ENCODE data around the gene CCDC12.

- TF ChIP-seq, protein P1, sequence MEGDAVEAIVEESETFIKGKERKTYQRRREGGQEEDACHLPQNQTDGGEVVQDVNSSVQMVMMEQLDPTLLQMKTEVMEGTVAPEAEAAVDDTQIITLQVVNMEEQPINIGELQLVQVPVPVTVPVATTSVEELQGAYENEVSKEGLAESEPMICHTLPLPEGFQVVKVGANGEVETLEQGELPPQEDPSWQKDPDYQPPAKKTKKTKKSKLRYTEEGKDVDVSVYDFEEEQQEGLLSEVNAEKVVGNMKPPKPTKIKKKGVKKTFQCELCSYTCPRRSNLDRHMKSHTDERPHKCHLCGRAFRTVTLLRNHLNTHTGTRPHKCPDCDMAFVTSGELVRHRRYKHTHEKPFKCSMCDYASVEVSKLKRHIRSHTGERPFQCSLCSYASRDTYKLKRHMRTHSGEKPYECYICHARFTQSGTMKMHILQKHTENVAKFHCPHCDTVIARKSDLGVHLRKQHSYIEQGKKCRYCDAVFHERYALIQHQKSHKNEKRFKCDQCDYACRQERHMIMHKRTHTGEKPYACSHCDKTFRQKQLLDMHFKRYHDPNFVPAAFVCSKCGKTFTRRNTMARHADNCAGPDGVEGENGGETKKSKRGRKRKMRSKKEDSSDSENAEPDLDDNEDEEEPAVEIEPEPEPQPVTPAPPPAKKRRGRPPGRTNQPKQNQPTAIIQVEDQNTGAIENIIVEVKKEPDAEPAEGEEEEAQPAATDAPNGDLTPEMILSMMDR (IDR thresholded peaks at IDR 0.05; ENCODE audit: low read depth, low read length): no peak
- TF ChIP-seq POLR2A (IDR thresholded peaks at IDR 0.05; ENCODE audit: extremely low read depth, insufficient read length): no peak
Measured at GRCh38 chr3:46957092-46957820, 19.3 kb downstream of the CCDC12 start.
